ENCODE results near the gene MORF4L2.

The MORF4L2 gene

DNA sequence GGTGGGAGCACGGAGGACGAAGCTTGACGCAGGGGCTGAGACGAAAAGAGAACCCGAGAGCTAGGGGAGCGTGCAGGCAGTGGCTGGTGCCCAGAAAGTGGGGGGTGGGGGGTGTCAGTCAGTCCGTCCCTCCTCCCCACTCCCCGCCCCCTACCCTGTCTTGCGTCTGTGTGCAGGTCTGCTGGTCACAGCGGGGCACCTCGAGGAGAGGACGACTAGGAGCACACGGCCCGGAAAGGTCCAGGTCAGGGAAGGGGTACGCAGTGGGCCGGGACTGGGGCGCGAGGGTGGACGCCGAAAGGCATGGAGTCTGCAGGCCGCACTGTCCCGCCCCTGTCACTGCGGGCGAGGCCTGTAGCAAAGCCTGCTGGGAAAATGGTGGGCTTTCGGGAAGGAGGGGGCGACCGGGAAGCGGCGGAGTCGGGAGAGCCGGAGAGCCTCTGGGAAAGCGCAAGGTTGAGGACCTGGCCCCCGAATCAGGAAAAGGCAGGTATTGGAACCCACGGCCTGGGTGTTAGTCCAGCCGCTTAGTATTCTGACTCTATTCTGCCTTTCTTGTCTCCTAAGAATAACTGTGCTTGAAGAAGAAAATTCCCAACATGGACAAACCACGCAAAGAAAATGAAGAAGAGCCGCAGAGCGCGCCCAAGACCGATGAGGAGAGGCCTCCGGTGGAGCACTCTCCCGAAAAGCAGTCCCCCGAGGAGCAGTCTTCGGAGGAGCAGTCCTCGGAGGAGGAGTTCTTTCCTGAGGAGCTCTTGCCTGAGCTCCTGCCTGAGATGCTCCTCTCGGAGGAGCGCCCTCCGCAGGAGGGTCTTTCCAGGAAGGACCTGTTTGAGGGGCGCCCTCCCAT, 57.0 kb downstream of the MORF4L2 start:
- TF ChIP-seq, protein P1, sequence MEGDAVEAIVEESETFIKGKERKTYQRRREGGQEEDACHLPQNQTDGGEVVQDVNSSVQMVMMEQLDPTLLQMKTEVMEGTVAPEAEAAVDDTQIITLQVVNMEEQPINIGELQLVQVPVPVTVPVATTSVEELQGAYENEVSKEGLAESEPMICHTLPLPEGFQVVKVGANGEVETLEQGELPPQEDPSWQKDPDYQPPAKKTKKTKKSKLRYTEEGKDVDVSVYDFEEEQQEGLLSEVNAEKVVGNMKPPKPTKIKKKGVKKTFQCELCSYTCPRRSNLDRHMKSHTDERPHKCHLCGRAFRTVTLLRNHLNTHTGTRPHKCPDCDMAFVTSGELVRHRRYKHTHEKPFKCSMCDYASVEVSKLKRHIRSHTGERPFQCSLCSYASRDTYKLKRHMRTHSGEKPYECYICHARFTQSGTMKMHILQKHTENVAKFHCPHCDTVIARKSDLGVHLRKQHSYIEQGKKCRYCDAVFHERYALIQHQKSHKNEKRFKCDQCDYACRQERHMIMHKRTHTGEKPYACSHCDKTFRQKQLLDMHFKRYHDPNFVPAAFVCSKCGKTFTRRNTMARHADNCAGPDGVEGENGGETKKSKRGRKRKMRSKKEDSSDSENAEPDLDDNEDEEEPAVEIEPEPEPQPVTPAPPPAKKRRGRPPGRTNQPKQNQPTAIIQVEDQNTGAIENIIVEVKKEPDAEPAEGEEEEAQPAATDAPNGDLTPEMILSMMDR (IDR thresholded peaks at IDR 0.05; ENCODE audit: low read length, missing control alignments), result peak; percentile 52
- DNase-seq (ENCODE audit: low read depth), result peak; percentile 64
- peak overlapping the region; percentile 66 for H3K4me3 ChIP-seq (replicated peaks; ENCODE audit: low read depth, low read length)

DNA sequence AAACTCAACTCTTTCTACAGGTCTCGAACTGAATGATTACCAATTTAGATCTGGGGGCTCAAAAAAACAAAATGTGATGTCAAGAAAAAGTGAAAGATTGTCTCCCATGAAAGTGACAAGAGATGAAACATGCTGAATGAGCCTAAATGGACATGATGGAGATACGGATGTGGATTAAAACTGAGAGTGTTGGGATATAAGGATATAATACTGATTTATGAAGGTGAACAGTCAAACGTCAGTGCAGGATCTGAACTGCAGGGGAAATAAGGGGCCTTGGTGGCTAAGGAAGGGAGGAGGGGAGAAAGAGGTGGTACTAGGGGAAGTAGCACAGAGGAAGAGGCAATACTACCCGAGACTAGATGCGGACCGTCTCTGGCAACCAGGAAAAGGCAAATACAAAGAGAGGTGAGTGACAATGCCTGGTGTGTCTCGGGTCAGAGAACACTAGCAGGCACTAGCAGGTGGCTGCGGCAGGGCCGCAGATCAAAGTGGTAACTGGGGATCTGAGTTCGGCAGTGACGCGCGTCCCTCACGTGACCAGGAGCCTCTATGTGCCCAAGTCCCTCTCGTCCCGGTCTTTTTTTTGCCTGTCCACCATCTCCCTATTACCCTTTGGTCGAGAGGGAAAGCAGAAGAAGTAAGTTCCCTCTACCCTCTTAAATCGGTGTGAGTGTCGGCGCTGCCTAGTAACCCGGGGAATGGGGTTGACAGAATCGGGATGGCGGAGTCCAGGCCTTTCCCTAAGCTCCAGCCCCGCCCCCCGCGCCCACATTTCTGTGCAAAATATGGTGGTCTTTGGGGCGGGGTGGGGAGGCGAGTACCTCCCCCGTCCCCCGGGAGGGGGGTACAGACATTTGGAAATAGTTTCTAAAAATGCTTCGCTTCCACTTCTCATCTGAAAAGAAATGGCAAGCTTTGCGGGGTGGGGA, 57.8 kb downstream of the MORF4L2 start, which contains the start of gene TCEAL1:
TSS of gene TCEAL1 (plus strand) at position 590 of the 932 bp plus-strand sequence. CDS start 942 bp downstream, outside the sequence.
- DNase-seq (ENCODE audit: low read depth), result peak; percentile 36
- TF ChIP-seq, protein P1 (IDR thresholded peaks at IDR 0.05; ENCODE audit: low read length, missing control alignments), result no peak
- peak within 1 kb of the TSS; percentile 66 for H3K4me3 ChIP-seq (replicated peaks; ENCODE audit: low read depth, low read length)

DNA sequence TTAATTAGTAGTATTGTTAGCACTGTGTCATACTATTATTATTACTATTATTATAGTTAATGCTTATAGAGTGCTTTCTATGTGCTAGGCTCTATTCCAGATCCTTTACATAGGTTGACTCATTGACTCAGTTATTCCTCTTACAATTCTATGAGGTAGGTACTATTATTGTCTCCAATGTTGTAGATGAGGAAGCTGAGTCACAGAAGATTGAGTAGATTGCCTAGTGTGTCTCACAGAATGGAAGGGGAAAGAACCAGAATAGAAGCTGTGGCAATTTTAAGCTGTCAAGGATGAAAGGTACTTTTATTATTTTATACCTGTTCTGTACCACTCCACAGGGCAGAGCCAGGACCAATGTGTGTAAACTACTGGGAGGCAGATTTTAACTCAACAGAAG, 59.6 kb downstream of the MORF4L2 start:
- peak; percentile 46 for DNase-seq (ENCODE audit: low read depth)
- TF ChIP-seq, protein P1 (IDR thresholded peaks at IDR 0.05; ENCODE audit: low read length, missing control alignments), result no peak
- H3K4me3 ChIP-seq (replicated peaks; ENCODE audit: low read depth, low read length), result no peak overlapping the region
